ENCODE results near the gene OTOF. TPM values are rescaled to one million over a fixed set of nuclear protein-coding genes. Genes with fewer than 3 reads are reported as not detected.

OTOF gene
- total RNA-seq, 1 experiment from 2014 or later, result not detected

- no peaks in the 10 kb centered on the region for H3K79me2 ChIP-seq (ENCODE audit: low read depth)
- POLR2A ChIA-PET (ENCODE audit: unreplicated experiment), result no interaction called here
- no peaks in the 10 kb centered on the region for H3K4me1 ChIP-seq (replicated peaks; ENCODE audit: insufficient read depth)
- intact Hi-C loops (cut with micrococcal nuclease; ENCODE audit: unreplicated experiment), result loop anchor here (5.0 kb wide), 1 partner anchor 55 kb away; no protein-coding TSS in a partner anchor
- no peaks in the 10 kb centered on the region for H3K9me2 ChIP-seq (ENCODE audit: insufficient read depth)
- no peak overlapping the region for H3K27ac ChIP-seq
- BruUV-seq (replicated peaks), result no TSS peak
- H4K20me1 ChIP-seq (ENCODE audit: insufficient read depth), result no peaks in the 10 kb centered on the region
- no peak overlapping the region for H3K4me2 ChIP-seq
- peaks cover 57% of the 10 kb centered on the region for H3K27me3 ChIP-seq (ENCODE audit: insufficient read depth, low read depth)
- TF ChIP-seq CTCF (conservative IDR thresholded peaks at IDR 0.05), result no peak
- no peak for TF ChIP-seq EZH2 (IDR thresholded peaks at IDR 0.05; ENCODE audit: low read depth)
- H3K36me3 ChIP-seq (ENCODE audit: low read depth), result no peaks in the 10 kb centered on the region
- CTCF ChIA-PET, result no interaction called here
- no peak for DNase-seq
- no peak overlapping the region for H2AFZ ChIP-seq
- no peaks in the 10 kb centered on the region for H3F3A ChIP-seq (ENCODE audit: insufficient read depth, low read depth)
- no peak overlapping the region for H3K4me3 ChIP-seq
- no peaks in the 10 kb centered on the region for H3K9me3 ChIP-seq (ENCODE audit: insufficient read depth, low read depth)
Measured at GRCh38 chr2:26521913-26522180, 43.9 kb upstream of the OTOF start.

GRCh38 chr2:26521054-26521912, 43.4 kb upstream of the OTOF start:
- Histone ChIP-seq H3K36me3 (ENCODE audit: low read depth) (no peaks in the 10 kb centered on the region), H3K4me1 (replicated peaks; ENCODE audit: insufficient read depth) (no peaks in the 10 kb centered on the region), H3K4me3 (no peak overlapping the region), H4K20me1 (ENCODE audit: insufficient read depth) (no peaks in the 10 kb centered on the region), H3K27ac (no peak overlapping the region), H3K27me3 (ENCODE audit: insufficient read depth, low read depth) (peaks cover 59% of the 10 kb centered on the region), H3K4me2 (no peak overlapping the region), H3K9me3 (ENCODE audit: insufficient read depth, low read depth) (no peaks in the 10 kb centered on the region), H3F3A (ENCODE audit: insufficient read depth, low read depth) (no peaks in the 10 kb centered on the region), H2AFZ (no peak overlapping the region), H3K9me2 (ENCODE audit: insufficient read depth) (no peaks in the 10 kb centered on the region), H3K79me2 (ENCODE audit: low read depth) (no peaks in the 10 kb centered on the region)
- ChIA-PET POLR2A (ENCODE audit: unreplicated experiment) (no interaction called here), CTCF (interaction anchor here (0.6 kb wide), 1 partner anchor 180 kb away, joined by 3 read pairs; no protein-coding TSS in a partner anchor)
- TF ChIP-seq CTCF (conservative IDR thresholded peaks at IDR 0.05) (peak; percentile 58), EZH2 (IDR thresholded peaks at IDR 0.05; ENCODE audit: low read depth) (no peak)
- intact Hi-C loops (cut with micrococcal nuclease; ENCODE audit: unreplicated experiment), result loop anchor here (5.0 kb wide), 1 partner anchor 56 kb away; no protein-coding TSS in a partner anchor
- BruUV-seq (replicated peaks), result no TSS peak
- peak in 1 of 2 experiments; percentile 23 for DNase-seq

GRCh38 chr2:26520148-26520449, 42.2 kb upstream of the OTOF start:
- Histone ChIP-seq H3K27me3 (ENCODE audit: insufficient read depth, low read depth) (peaks cover 59% of the 10 kb centered on the region), H3K27ac (no peak overlapping the region), H4K20me1 (ENCODE audit: insufficient read depth) (no peaks in the 10 kb centered on the region), H3K36me3 (ENCODE audit: low read depth) (no peaks in the 10 kb centered on the region), H2AFZ (no peak overlapping the region), H3F3A (ENCODE audit: insufficient read depth, low read depth) (no peaks in the 10 kb centered on the region), H3K4me2 (no peak overlapping the region), H3K4me3 (no peak overlapping the region), H3K9me2 (ENCODE audit: insufficient read depth) (no peaks in the 10 kb centered on the region), H3K79me2 (ENCODE audit: low read depth) (no peaks in the 10 kb centered on the region), H3K9me3 (ENCODE audit: insufficient read depth, low read depth) (no peaks in the 10 kb centered on the region), H3K4me1 (replicated peaks; ENCODE audit: insufficient read depth) (no peaks in the 10 kb centered on the region)
- POLR2A ChIA-PET (ENCODE audit: unreplicated experiment), result interaction anchor here (0.7 kb wide), 1 partner anchor 311 kb away, joined by 3 read pairs; no protein-coding TSS in a partner anchor
- CTCF ChIA-PET, result no interaction called here
- TF ChIP-seq CTCF (conservative IDR thresholded peaks at IDR 0.05), result no peak
- no peak for TF ChIP-seq EZH2 (IDR thresholded peaks at IDR 0.05; ENCODE audit: low read depth)
- no TSS peak for BruUV-seq (replicated peaks)
- intact Hi-C loops (cut with micrococcal nuclease; ENCODE audit: unreplicated experiment), result loop anchor here (5.0 kb wide), 1 partner anchor 57 kb away; no protein-coding TSS in a partner anchor
- no peak for DNase-seq

Measured in PC-9 (cell line).